GM18870 (cell line): ENCODE data around the gene VPS54.

Experiments used
- ATAC-seq: cut with Tn5 transposase; IDR thresholded peaks from one replicate; pipeline ENCODE4 v1.9.1; 2021; ENCODE audit warnings: moderate library complexity; ENCODE audit not compliant: unreplicated experiment

Gene VPS54

DNA sequence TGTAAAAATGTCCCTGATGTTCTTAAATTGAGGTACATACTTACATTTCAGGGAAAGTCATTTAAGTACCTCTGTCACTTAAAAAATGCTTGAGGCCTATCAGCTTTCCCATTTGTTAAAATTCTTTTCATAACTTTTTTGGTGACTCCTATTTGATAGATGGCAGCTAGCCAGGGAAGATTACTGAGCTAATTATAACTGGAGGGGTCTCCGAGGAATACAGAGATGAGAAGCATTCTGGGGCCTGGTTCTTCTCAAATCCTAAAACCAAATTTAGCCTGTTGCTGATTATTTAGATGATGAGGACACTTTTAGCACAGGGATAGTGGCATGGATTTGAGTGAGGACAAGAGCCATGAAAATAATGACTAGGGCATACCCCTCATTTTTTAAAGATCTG lies 172.7 kb downstream of the VPS54 start:
- no peak for ATAC-seq

DNA sequence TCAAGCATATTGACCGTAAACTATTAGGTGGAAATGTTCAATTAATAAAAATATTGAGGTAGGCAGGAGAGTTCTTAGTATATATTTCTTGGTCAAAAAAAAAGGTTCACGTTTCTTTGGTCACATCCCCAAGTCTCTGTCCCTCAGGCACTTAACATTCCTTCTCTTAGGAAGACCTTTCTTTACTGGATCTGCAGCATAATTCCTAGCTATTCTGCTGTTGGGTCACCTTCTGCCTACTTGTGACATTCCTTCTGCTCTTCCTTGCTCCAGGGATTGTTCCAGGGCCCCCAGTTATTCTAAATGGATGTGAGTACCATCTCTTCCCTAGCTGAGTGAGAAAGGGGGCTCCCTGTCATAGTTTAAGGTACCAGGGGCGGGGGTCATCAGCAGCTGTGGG lies 173.4 kb downstream of the VPS54 start:
- ATAC-seq = no peak

DNA sequence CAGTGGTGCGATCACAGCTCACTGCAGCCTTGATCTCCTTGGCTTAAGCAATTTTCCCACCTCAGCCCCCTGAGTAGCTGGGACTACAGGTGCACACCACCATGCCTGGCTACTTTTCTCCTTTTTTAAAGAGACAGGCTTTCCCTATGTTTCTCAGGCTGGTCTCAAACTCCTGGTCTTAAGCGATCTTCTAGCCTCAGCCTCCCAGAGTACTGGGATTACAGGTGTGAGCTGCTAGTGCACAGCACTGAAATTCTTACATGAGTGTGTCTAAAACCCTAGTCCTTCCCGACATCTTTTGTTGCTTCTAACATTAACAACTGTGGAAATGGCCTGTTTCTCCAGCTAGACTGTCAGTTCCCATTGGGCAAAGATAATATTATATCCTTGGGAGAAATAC lies 174.6 kb downstream of the VPS54 start:
- ATAC-seq = no peak

DNA sequence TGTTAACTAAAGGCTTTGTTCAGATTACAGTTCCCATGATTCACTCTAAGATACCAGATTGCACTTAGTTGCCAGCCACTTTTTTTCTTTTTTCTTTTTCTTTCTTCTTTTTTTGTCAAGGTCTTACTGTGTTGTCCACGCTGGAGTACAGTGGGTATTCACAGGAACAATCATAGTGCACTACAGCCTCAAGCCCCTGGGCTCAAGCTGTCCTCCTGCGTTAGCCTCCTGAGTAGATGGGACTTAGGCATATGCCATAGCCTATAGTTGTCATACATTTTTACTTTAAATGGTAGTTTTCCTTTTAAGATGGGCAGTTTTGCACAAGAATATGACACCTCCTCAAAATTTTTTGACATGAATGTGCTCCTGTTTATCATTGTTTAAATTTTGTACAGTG lies 175.4 kb downstream of the VPS54 start:
- ATAC-seq = no peak

DNA sequence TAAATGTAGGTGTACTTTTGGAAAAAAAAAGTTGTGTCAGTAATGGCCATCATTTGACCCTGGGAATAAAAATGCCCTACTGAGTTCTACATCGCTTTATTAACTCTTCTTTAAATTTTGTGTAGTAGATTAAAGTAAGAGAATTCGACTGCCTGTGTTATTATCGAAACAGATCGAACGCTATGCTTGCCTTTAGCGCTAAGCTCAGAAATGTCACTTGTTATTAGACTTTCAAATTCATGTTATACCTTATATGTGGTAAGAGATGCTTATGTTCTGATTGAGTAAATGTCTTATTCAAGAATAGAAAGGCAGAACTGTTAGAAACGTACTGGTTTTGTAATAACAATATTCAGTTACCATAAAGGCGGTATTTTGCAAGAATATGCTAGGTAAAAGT lies 176.1 kb downstream of the VPS54 start:
- ATAC-seq = no peak

DNA sequence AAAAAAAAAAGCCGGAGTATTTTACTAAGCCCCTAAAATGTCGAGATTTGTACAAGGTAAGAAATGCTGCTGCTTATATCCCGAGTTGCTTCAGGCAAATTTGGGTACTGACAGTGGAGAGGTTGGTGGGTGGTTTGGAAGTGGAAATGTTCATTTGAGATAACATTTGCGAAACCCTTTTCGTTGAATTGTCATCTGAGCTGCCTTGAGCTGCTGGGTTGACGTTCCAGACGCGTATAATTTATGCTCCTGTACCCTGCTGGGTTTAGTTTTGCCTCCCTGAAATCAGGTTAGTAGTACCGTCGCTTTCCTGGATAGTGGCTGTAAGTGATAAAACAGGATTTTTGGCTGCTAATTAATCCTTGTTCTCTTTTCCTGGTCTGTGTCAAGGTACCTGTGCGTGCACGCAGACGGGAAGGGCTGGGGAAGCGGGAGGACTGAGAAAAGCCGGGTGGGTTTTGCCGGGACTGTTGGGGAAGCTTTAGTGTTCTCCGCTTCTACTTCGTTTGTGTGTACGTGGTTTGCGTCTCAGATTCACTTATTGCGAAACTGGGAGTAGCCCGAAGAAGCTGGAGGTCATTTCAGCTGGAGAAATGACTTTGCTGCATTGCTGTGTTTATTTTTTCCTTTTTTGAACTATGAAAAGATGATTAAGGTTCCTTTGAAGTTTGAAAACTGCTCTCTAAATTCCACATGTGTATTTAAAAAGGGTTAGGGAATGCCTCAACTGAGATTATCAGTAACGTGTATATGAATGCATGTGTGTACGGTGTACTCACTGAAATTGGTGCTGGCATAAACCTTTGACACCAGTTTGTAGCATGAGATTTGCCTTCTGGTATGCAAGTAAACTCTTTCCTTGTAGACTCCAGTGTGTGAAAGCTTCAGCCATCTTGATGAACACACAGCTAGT lies 176.8 kb downstream of the VPS54 start:
- ATAC-seq = no peak
